Activated T-cell treated with anti-CD3 and anti-CD28 coated beads for 4 hours (primary cell): ENCODE results near the gene GNRHR.
"Not testable (repeated sequence)": the region's sequence is repeated elsewhere in the genome, so short reads cannot be mapped to it uniquely, and the experiment has no call there.

Source experiments
- DNase-seq: peaks from one replicate; pipeline ENCODE4 v3.0.0-alpha.2; 2020

Gene GNRHR, protein sequence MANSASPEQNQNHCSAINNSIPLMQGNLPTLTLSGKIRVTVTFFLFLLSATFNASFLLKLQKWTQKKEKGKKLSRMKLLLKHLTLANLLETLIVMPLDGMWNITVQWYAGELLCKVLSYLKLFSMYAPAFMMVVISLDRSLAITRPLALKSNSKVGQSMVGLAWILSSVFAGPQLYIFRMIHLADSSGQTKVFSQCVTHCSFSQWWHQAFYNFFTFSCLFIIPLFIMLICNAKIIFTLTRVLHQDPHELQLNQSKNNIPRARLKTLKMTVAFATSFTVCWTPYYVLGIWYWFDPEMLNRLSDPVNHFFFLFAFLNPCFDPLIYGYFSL

DNA sequence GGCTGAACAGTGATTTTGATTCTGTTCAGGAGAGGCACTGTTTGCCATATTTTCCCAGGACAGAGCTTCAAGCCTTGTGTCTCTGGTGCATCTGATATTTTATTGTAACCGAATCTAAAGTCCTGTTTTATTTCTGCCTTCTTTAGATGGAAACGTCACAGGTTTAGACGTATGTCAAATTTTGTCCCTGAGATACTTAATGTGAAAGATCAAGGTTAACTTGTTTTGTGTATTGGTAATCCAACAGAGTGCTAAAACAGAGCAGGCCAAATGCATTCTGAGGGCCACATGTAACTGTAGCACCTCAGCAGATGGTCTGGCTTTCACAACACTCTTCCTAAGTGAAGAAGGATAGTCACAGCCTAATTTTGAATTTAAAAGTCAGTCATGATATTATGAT lies at the start of gene GNRHR:
TSS of gene GNRHR (minus strand) at position 101 of the 400 bp plus-strand sequence. CDS start at position 48, 53 bp downstream.
- DNase-seq: no peak

DNA sequence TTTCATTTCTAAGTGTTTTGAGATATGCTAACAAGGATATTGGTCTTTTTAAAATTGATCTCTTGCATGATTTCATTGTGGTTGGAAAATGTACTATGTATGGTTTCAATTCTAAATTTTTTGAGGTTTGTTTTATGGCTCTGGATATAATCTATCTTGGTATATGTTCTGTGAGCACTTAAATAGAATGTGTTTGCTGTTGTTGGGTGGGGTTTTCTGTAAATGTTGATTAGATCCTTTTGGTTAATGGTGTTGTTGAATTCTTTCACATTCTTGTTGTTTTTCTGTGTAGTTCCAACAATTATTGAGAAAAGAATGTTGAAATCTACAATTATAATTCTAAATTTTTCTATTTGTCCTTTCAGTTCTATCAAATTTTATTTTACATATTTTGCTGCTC lies 42.6 kb upstream of the GNRHR start:
- DNase-seq: no peak

DNA sequence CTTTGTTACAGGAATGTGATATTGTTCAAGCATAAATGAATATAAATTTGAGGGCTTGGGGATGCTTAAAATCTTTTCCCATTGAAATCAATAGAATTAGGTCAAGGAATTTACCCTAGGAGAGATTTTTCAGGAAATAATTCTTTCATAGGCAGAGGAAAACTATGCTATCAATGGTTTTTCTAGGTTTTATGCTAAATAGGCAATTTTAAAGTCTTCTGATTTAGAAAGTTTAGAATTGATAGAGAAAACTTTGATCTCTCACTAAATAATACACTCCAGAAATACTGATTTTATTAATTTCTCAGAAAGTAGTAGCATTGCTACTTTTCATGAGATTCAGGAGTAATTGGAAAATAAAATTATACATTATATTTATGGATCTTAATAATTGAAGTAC lies 36.5 kb upstream of the GNRHR start:
- no peak for DNase-seq

DNA sequence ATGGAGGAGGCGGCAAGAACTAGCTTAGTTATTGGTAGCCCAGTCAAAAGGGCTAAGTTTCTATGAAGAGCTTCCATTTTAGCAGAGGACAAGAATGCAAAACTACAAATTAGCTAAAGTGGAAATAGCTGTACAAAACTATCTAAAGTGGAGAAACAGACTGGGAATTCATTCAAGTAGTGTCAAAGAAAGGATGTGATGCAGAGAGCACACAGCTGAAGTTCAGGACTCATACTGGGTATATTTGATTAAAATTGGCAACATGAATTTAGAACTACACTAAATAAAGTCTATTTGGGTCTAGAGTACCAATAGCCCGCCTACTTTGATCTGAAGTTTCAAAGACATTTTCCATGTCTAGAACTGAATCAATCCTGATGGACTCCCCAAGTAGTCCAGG lies 33.1 kb upstream of the GNRHR start:
- DNase-seq: no peak

DNA sequence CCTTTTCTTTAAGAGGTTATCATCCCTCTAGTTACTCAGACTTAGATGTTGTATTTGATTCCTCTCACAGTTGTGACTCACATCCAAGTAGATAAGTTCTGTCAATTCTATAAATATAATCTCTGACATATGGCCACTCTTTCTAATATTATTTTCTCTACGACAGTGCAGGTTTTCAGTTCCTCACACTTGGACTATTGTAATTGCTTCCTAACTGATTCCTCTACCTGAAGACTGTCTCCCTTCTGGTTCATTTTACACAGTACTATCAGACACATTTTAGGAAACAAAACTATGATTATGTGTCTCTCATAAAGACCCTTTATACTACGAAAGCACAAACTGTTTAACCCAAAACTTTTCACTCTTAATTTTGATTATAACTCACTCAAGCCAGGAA lies 31.3 kb upstream of the GNRHR start:
- DNase-seq: no peak

DNA sequence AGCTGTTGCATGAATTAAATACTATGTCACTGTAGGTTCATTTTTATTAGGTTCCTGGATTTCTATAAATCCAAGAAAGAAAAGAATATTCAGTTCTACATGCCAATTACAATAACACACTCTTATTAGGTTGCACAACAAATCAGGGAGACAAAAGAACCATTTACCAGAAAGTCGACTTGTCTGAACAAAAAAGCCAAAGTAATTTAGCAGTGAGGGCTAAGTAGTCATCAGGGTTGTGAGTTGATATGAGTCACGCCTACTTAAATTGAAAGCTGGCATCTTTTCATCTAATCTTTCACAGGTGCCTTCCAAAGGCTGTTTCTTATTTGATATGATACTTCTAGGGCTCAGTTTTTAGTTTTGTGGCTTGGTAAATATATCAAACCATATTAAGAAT lies 25.4 kb upstream of the GNRHR start:
- no peak for DNase-seq

DNA sequence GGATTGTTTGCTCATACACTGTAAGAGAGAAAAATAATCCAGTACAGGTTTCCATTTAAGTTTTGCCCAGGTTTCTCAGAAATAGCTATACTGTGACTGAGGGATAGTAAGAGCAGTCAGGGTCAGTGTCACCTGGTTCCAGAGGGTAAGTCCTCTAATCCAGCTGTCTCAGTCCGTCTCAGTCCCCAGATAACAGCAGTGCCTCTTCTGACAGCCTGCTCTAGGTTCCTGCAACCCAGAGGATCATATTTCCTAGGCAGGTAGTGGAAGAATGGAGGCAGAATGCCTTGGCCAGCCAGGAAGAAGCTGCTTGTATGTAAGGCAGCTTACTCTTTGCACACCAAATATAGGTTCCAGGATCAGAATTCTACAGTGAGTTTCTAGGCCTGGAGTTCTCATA lies 22.6 kb upstream of the GNRHR start:
- no peak for DNase-seq

DNA sequence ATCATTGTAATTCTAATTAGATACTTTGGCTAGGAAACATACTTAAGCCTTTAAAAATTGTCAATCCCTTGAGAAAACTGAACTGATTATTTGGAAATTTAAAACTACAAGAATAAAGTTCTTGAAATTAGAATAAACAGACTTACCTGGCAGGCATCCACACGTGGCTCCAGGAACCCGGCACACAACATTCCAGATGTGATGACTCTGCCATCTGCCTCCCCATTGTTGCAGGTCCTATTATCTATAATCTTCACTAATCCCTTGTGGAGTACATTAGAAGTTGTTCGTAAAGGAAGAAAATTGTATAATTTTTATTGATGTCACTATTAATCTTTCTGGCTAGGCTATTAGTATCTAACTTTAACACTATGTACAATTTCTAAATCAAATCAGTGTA lies 16.2 kb upstream of the GNRHR start:
- no peak for DNase-seq

DNA sequence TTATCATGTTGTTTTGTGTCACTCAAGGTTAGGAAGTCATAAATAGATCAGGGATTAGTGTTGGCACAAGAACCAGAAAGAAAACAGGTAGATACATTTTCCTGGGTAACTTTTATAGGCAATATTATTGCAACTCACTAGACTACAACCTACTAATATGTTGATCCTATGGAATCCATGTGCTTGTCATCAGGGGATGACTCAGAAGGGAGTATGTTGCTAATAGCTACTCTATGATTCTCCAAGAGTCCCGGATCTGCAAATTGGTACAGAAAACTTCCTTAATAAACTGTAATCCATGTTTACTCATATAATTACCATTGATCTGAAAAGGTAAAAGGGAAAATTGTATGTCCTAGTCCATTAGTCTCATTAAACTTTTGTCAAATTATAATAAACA lies 11.7 kb upstream of the GNRHR start:
- no peak for DNase-seq

DNA sequence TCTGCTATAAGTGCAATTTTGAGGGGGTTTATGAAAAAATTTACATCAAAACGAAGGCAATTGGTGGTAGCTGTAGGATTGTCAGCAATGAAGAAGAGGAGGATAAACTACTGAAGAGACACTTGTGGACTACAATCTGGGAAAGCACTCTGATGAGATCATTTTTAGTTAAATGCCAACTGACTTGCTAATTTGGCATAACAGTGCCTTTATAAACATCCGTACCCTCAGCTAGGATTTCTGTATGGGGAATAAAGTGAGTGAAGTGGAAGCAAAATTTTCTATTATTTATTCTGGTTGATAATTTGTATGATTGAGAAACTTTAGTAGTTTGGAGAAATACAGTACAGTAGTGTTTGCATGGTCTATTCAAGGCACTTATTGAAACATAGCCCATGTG lies 11.2 kb upstream of the GNRHR start:
- DNase-seq: no peak

DNA sequence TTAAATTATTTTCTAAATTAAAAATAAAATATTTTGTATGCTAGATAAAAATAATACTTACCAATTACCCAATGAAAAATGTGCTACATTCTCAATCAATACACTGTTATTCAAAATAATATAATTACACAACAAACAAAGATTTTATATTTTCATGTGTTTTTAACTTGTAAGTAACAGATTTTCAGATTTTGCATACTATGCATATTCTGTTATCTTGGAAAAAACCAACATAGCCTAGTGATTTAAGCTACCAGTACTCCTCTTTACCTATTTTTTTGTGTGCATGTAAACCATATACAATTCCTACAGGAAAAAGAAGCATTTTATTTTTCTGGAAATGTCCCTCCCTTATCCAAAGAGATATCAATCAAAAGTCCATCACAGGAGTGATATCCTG lies 10.0 kb upstream of the GNRHR start:
- DNase-seq: no peak

DNA sequence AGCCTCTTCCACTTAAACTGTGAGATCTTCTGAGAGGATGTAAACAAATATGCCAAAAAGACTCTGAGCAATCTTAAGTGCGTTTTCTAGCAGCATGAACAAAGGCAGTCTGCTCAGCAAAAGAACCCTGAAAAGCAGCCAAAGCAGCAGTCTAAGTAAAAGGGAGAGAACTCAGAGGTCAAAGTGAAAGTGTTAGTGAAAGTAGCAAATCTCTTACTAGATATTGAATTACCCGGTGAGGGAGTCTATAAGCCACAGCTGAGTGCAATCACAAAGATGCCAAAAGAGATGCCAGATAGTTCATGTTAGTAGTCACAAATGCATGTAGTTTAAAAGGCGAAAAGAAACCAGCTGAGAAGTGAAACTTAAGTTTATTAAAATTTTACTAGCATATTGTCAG lies 7.9 kb upstream of the GNRHR start:
- no peak for DNase-seq

DNA sequence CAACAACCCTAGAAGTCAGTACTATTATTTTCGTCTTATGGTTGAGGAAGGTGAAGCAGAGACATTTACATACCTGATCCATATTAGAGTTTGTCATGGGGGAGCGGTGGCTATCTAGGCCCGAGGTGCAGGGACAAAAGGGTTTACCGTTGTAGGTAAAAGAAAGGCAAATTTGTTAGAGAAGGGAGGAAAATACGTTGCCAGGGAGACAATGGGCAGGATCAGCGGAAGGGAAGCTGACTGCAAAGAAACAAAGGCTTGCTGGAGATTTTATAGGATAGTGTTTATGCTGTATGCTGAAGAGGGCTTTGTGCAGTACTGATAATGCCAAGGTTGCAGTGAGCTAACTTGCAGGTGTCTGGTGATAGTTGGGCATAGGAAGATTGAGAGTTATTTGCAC lies 2.8 kb upstream of the GNRHR start:
- not testable (repeated sequence) for DNase-seq

DNA sequence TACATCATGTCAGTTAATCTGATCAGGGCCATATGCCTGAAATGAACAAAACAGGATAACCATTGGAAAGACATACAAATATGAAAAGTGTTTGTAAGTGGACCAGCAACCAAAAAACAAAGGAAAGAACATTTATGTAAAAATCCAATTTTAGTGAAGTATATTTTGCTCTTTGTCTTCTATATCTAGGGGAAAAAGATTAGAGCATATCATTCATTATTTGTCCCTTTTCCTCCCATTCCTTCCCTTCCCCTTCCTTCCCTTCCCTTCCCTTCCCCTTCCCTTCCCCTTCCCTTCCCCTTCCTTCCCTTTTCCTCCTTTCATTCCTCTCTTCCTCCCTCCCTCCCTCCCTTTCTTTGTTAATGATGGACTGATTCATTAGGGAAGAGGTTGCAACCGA lies 1.8 kb upstream of the GNRHR start:
- no peak for DNase-seq

DNA sequence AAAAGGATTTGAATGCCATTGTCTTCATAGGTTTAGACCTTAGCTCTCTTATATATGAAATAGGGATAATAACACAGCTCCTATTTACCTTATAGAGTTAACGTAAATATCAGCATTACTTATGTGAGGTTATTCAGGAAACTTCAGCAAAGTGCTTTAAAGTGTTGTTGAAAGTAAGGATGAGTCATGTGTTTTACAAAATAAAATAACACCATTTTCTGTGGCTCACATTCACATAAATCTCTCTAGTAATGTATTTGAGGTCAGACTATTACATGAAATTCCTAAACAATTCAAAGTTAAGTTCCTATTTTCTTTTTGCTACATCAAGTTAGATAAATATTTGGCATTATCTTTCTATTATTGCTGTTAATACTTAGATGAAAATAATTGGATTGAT lies 2.9 kb downstream of the GNRHR start:
- DNase-seq: no peak

DNA sequence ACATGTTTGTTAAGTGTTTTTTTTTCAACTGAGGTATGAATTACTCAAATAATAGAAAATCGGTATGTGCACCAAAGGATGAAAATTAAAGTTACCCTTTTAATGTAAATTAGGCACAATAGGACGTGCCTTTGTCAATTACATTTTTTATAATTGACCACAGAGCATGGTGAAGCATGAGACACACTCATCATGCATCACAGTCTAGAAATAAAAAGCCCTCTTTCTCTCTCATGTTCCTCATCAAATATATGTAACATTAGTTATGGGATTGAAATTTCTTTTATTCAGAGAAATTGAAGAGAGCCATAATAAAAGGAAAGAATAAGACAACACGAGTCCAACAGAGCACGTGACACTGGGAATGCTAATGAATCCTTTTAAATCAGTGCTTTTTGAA lies 3.5 kb downstream of the GNRHR start:
- DNase-seq: no peak

DNA sequence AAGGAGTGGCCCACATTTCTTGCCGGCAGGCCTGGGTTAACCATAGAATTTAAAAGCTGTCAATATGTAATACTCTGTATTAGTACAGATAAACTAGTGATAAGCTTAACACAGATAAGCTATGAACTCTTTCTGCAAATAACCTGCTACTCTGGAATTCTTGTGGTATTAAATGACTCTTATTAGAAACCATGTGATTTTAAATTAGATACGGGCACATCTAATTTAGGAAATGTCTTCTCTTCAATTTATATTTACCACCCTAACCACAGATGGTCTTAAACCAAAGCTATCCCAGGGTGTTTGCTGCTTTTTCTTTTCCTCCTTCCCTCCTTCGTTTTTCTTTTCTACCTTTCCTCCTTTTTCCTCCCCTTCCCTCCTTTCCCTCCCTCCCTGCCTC lies 4.9 kb downstream of the GNRHR start:
- DNase-seq: no peak

DNA sequence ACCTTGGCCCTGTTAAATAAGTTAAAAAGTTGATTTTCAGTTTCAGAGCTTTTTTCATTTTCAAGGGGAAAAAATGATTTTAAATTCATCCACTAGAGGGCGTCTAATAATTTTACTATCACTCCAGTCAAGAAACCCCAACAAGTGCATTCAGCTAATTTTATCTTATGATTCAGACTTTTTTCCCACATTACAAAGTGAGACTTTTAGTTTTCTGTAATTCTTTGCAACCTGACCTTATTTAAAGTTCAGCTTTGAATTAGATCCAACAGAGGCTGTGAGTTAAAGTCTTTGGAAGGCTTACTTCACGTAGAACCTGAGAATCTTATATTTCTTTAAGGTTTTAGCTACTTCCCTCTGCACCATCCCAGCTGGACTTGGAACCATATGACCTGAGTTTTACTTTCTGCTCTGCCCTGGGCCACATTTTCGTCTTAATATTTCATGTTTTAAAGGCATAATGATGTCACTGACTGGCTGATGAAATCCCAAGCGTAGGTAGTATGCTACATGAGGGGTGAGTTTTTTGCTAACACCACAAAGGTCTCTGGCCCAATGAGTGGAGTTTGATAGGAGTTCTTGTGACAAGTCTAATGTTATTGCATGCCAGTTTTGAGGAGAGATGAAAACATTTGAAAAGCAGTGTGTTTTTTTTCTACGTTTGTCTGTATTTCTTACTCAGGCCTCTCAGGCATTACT lies 7.2 kb downstream of the GNRHR start:
- DNase-seq: no peak

DNA sequence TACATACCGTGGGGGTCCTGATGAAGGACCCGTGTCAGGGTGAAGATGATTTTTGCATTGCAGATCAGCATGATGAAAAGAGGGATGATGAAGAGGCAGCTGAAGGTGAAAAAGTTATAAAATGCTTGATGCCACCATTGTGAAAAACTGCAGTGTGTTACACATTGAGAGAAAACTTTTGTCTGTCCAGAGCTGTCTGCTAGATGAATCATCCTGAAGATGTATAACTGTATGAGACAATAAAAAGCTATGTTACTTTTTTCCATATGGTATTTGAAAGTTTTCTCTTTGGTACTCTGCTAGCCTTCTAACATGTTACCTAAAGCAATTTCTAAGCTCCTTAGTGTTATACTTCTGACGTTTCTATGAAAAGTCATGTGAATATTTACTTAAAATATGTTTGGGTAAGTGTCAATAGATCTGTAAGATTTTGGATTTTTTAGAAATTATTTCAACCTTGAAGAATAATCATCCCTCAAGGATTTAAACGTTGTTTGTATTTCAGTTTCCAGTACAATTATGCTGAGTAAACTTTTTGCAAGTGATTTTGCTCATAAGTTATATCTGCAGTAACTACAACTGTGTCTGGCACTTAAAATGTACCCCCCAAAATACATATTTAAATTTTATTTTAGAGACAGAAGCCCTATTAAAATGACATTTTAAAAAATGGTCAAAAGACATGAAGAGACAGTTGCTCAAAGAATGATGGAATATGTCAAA lies 9.5 kb downstream of the GNRHR start:
- DNase-seq: no peak

DNA sequence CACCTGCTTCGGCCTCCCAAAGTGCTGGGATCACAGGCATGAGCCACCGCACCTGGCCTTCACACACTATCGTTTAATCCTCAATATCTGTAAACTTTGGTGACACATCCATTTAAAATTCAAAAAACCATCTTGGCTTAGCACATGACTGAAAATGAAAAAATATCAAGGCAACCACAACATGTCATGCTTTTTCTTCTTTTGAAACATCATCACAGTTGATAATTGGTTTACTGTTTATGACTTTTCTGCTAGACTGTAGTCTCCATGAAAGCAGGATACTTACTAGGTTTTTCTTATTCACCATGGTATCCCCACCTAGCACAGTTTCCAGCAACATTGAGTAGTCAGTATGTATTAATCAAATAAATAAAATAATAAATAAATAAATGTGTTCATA lies 11.0 kb downstream of the GNRHR start:
- DNase-seq: no peak

DNA sequence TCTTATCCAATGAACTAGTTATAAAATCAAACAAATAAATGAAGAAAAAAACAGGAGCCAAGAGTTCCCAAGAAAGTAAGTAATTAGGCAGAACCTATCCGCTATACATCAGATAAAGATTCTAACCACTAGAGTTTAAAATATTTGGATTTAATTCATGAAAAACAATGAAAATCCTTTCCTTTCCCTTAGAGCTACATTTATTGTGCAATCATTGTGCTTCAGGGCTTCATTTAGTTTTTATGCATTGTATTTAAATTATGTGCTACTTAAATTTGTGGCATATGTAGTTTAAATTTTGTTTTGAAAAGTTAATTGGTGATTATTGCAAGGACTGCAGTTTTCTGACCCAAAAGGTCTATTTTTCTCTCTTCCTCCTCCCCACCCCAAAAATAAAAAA lies 17.9 kb downstream of the GNRHR start:
- no peak for DNase-seq

DNA sequence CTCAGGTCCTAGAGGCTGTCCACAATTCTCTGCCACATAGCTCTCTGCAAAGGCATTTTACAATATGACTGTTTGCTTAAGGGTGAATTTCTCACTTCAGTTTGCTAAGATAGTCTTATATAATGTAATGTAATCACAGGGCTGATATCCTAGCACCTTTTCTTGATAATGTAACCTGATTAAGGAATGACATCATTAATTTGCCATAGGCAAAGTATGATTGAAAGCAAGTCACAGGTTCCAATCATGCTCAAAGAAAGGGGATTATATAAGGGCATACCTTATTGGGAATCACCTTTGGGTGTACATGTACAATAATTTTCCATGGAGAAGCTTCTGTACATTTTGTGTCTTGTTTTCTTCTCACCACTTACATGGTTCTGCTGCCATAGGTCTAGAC lies 18.9 kb downstream of the GNRHR start:
- DNase-seq: no peak

DNA sequence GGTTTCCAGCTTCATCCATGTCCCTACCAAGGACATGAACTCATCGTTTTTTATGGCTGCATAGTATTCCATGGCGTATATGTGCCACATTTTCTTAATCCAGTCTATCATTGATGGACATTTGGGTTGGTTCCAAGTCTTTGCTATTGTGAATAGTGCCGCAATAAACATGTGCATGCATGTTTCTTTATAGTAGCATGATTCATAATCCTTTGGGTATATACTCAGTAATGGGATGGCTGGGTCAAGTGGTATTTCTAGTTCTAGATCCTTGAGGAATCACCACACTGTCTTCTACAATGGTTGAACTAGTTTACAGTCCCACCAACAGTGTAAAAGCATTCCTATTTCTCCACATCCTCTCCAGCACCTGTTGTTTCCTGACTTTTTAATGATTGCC lies 23.7 kb downstream of the GNRHR start:
- not testable (repeated sequence) for DNase-seq
